Colonic mucosa (tissue), 4 donors: ENCODE data around the gene MRTFB. TPM values are rescaled to one million over a fixed set of nuclear protein-coding genes. Genes with fewer than 3 reads are reported as not detected.

ENCODE experiments used
- DNase-seq: peaks from one replicate; pipeline ENCODE4 v3.0.0-alpha.2; 2020
- H3K27ac ChIP-seq: fragments of 200-600 bp; one replicate; pipeline ENCODE4 v1.8.0; 2021
- H3K27me3 ChIP-seq: fragments of 200-600 bp; one replicate; pipeline ENCODE4 v1.8.0; 2021
- H3K36me3 ChIP-seq: fragments of 200-600 bp; one replicate; pipeline ENCODE4 v1.8.0; 2021
- H3K4me1 ChIP-seq: fragments of 200-600 bp; one replicate; pipeline ENCODE4 v1.8.0; 2021; ENCODE audit warnings: mild to moderate bottlenecking
- H3K4me3 ChIP-seq: fragments of 200-600 bp; one replicate; pipeline ENCODE4 v1.8.0; 2021
- H3K9ac ChIP-seq, 2 donors: one replicate each; pipeline ENCODE4 v1.7.0; 2013; ENCODE audit warnings: control low read depth in 2 of 2, low read depth in 2 of 2, low read length in 2 of 2
- H3K9me3 ChIP-seq: fragments of 200-600 bp; one replicate; pipeline ENCODE4 v1.8.0; 2021
- intact Hi-C: fragments of 100-400 bp; cut with DNase I; formaldehyde crosslinking; loops from one replicate; pipeline ENCODE4 v1.14.1; 2022
- total RNA-seq, 2 donors: library from RNA; stranded (reverse); fragmentation: NEBNext Ultra II Directional in 1 of 2; extraction: Animal tissue kit (Norgen Biotek cat#: 25700) in 1 of 2; gene quantifications; one replicate each; pipeline ENCODE4 v1.2.1, GENCODE V29; 2021
- TF ChIP-seq, protein P1 (sequence below): fragments of 200-600 bp; IDR thresholded peaks from one replicate; pipeline ENCODE4 v1.8.0; 2022; ENCODE audit warnings: antibody characterized with exemption, mild to moderate bottlenecking
- donor health status: healthy.
- donor health status: DM: no; HTN: no; CAD: no.
- donor health status: DM: no; HTN: no; CAD: no.

MRTFB gene
- total RNA-seq, 2 donors from 2014 or later: 31.4 to 40.3 TPM

GRCh38 chr16:14106961-14107360 is 35.8 kb downstream of the MRTFB start:
- Histone ChIP-seq H3K9me3 (no peaks in the 10 kb centered on the region), H3K4me1 (peaks cover 8% of the 10 kb centered on the region), H3K27ac (no peak overlapping the region), H3K4me3 (no peak overlapping the region), H3K9ac (no peak overlapping the region), H3K36me3 (no peaks in the 10 kb centered on the region), H3K27me3 (no peaks in the 10 kb centered on the region)
- intact Hi-C loops: no loop called here
- DNase-seq: no peak
- TF ChIP-seq, protein P1, sequence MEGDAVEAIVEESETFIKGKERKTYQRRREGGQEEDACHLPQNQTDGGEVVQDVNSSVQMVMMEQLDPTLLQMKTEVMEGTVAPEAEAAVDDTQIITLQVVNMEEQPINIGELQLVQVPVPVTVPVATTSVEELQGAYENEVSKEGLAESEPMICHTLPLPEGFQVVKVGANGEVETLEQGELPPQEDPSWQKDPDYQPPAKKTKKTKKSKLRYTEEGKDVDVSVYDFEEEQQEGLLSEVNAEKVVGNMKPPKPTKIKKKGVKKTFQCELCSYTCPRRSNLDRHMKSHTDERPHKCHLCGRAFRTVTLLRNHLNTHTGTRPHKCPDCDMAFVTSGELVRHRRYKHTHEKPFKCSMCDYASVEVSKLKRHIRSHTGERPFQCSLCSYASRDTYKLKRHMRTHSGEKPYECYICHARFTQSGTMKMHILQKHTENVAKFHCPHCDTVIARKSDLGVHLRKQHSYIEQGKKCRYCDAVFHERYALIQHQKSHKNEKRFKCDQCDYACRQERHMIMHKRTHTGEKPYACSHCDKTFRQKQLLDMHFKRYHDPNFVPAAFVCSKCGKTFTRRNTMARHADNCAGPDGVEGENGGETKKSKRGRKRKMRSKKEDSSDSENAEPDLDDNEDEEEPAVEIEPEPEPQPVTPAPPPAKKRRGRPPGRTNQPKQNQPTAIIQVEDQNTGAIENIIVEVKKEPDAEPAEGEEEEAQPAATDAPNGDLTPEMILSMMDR: no peak

DNA sequence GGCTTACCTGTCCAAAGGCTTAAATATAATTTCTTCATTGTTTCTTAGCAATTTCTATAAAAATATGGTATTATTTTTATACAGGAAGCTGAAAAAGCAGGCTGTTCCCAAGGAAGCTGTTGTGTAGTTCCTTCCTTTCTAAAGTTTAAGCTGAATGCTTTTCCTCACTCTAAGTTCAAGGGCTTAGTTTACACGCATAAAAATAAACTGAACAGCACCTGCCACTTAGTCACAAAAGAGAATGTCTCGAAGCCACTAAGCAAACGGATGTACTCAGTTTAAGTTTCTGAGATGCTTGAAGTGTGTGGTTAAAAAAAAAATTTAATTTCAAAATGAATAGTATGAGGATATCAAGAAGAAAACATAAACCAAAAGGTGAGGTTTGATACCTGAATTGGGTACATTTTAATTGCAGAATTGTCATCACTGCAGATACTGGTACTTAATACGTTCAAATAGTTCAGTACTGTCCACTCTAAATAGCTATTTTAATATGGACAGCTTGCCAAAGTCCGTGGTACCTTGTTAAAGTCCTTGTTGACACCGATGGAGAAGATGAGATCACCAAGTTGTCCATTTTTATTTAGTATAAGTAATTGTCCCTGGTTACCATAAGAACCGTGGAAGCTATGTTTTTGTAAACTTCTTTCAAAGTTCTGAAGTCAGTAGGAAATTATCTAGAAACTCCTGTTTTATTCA is 38.1 kb downstream of the MRTFB start:
- Histone ChIP-seq H3K9ac (no peak overlapping the region), H3K4me1 (peaks cover 7% of the 10 kb centered on the region), H3K27ac (no peak overlapping the region), H3K9me3 (no peaks in the 10 kb centered on the region), H3K27me3 (no peaks in the 10 kb centered on the region), H3K36me3 (no peaks in the 10 kb centered on the region), H3K4me3 (no peak overlapping the region)
- intact Hi-C loops: no loop called here
- TF ChIP-seq, protein P1: no peak
- DNase-seq: no peak

DNA sequence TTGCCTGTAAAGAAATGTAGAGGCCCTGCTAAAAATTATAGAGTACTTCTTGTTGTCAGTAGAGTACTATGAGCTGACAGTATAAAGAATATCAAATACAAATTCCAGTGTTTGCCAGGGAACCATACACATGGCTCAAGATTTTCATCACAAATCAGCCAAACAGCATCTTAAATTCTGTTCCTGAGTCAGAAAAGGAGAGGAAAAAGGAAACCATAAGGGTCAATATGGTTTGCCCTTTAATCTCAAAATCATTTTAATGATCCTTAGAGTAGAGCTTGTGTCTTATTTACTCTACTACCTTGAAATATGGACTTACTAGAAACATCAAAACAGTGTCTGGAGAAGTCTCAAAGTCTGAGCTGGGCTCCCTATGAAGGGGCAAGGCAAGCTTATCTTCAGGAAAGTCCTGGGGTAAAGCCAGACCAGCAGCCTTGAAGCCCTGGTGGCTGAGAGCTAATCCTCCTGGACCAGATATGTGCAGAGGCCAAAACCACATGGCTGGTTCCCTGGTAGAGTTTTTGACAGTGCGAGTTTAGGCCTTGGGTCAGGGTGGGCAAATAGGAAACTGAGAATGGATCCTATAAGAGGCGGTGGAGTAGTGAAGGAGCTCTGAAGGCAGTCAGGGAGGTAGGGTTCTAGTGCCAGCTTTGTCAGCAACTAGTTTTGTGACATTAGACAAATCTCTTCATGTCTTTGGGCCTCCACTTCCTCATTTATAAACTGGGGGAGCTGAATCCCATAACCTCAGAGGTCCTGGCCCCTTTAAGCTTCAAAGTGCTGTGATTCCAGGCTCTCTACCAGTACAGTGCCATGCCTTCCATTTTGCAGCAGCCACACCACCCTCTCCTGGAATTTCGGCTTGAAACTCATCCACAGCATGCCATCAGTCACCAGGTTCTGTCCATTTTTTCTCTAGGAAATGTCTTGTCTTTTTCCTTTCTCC is 38.9 kb downstream of the MRTFB start:
- no peak overlapping the region for H3K27ac ChIP-seq
- intact Hi-C loops: no loop called here
- no peaks in the 10 kb centered on the region for H3K36me3 ChIP-seq
- H3K4me3 ChIP-seq: no peak overlapping the region
- H3K9ac ChIP-seq: no peak overlapping the region
- no peaks in the 10 kb centered on the region for H3K9me3 ChIP-seq
- TF ChIP-seq, protein P1: no peak
- no peak for DNase-seq
- peaks cover 7% of the 10 kb centered on the region for H3K4me1 ChIP-seq
- no peaks in the 10 kb centered on the region for H3K27me3 ChIP-seq

DNA sequence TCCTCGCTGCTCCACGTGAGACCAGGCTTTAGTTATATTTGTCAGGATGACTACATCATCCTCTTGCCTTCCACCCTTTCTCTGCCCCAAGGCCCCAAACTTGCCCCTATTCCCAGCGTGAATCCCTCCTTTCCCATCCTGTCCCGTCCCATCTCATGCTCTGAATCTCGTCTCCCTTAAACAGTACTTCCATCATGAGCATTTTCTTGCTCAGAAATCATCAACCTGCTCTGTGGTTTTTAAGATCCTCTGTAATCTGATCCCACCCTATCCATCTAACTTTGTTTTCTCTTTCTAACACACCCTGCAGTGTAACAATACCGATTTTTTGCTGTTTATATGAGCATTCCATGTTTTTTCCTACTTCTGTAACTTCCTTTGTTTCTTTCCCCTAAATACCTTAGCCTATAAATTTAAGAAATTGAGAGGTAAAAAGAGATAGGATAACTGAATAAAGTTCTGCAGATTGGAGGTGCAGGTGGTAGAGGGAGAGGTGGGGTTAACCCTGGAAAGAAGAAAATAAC is 39.7 kb downstream of the MRTFB start:
- H3K4me1 ChIP-seq: peaks cover 7% of the 10 kb centered on the region
- no peaks in the 10 kb centered on the region for H3K36me3 ChIP-seq
- no peaks in the 10 kb centered on the region for H3K9me3 ChIP-seq
- no peak for DNase-seq
- no peak overlapping the region for H3K9ac ChIP-seq
- TF ChIP-seq, protein P1: no peak
- no peak overlapping the region for H3K4me3 ChIP-seq
- H3K27me3 ChIP-seq: no peaks in the 10 kb centered on the region
- no peak overlapping the region for H3K27ac ChIP-seq
- intact Hi-C loops: no loop called here

DNA sequence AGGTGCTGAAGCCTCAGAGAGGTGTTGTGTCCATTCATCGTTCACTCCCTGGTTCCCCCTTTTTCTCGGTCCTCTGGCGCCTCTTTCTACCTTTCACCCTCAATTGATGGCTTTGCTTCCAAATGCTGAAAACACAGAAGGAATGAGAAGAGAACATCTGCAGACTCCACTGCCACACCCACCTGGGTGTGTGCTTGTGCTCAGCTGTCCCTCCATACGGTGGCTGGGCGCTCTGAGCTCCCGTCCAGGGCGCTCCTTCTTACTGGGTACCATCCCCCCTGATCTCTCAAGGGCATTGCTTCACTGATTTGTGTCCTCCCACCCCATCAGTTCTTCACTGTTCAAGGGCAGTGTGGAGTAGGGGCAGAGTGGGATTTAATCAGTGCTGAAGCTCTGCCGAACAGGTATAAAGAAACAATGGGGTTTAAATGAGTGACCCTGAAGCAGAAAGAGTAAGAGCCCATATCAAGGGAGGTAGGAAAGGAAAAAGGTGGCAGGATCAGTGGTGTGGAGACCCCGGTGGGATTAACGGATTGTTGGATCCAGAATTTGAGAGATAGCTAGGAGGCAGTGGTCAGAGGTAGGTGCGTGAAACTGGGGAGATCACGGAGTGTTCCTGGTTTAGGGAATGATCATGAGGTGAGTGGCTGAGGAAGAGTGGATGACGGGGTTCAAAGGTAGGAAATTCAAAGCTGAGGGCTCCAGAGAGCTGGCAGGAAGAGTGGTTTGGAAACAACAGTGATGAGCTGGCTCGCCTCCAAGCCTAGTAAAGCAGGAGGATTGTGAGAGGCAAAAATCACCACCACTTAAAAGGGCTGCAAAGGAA is 40.8 kb downstream of the MRTFB start:
- TF ChIP-seq, protein P1: no peak
- H3K36me3 ChIP-seq: no peaks in the 10 kb centered on the region
- H3K9ac ChIP-seq: peak overlapping the region in 1 of 2 donors; percentile 41
- intact Hi-C loops: no loop called here
- H3K4me1 ChIP-seq: peaks cover 7% of the 10 kb centered on the region
- H3K4me3 ChIP-seq: no peak overlapping the region
- H3K27ac ChIP-seq: peak overlapping the region; percentile 5
- no peaks in the 10 kb centered on the region for H3K9me3 ChIP-seq
- H3K27me3 ChIP-seq: no peaks in the 10 kb centered on the region
- peak; percentile 79 for DNase-seq
